GM04504 (cell line): Measurements from ENCODE around the gene MRC1.
"Not testable (repeated sequence)": the region's sequence is repeated elsewhere in the genome, so short reads cannot be mapped to it uniquely, and the experiment has no call there.

Experiments used
- DNase-seq: peaks from one replicate; pipeline ENCODE4 v3.0.0-alpha.2; 2012; ENCODE audit warnings: low read depth

MRC1 gene

GRCh38 chr10:17905491-17905890 is 96.3 kb downstream of the MRC1 start:
- no peak for DNase-seq

GRCh38 chr10:17906002-17906401 is 96.9 kb downstream of the MRC1 start:
- DNase-seq, result no peak

GRCh38 chr10:17907641-17908040 is 98.5 kb downstream of the MRC1 start:
- no peak for DNase-seq

- peak; percentile 25 for DNase-seq
Measured at GRCh38 chr10:17910125-17910789, 101.1 kb downstream of the MRC1 start.

- DNase-seq, result no peak
Measured at GRCh38 chr10:17912754-17913153, 103.6 kb downstream of the MRC1 start.

- DNase-seq, result no peak
Measured at GRCh38 chr10:17913604-17914003, 104.5 kb downstream of the MRC1 start.

- DNase-seq, result no peak
Measured at GRCh38 chr10:17914169-17915045, 105.3 kb downstream of the MRC1 start.

GRCh38 chr10:17915181-17915580 is 106.0 kb downstream of the MRC1 start:
- no peak for DNase-seq

GRCh38 chr10:17918187-17918903 is 109.2 kb downstream of the MRC1 start:
- DNase-seq, result no peak

GRCh38 chr10:17921378-17921777 is 112.2 kb downstream of the MRC1 start:
- no peak for DNase-seq

GRCh38 chr10:17923728-17924127 is 114.6 kb downstream of the MRC1 start:
- peak; percentile 83 for DNase-seq

GRCh38 chr10:17943033-17943745 is 134.0 kb downstream of the MRC1 start:
- DNase-seq, result no peak

GRCh38 chr10:17950269-17950668 is 141.1 kb downstream of the MRC1 start:
- DNase-seq, result not testable (repeated sequence)

GRCh38 chr10:17950726-17951125 is 141.6 kb downstream of the MRC1 start:
- no peak for DNase-seq

GRCh38 chr10:17951868-17952371 is 142.8 kb downstream of the MRC1 start, which contains the start of gene SLC39A12:
Gene SLC39A12 (plus strand): TSS chr10:17951918. CDS start chr10:17953277, 1,359 bp downstream.
- DNase-seq, result peak; percentile 10

GRCh38 chr10:17954372-17954771 is 145.2 kb downstream of the MRC1 start:
- DNase-seq, result not testable (repeated sequence)

- no peak for DNase-seq
Measured at GRCh38 chr10:17954861-17955260, 145.7 kb downstream of the MRC1 start.

GRCh38 chr10:17958049-17958448 is 148.9 kb downstream of the MRC1 start:
- no peak for DNase-seq

GRCh38 chr10:17959870-17960269 is 150.7 kb downstream of the MRC1 start:
- no peak for DNase-seq
